ENCODE measurements around the gene WSCD2.

DNA sequence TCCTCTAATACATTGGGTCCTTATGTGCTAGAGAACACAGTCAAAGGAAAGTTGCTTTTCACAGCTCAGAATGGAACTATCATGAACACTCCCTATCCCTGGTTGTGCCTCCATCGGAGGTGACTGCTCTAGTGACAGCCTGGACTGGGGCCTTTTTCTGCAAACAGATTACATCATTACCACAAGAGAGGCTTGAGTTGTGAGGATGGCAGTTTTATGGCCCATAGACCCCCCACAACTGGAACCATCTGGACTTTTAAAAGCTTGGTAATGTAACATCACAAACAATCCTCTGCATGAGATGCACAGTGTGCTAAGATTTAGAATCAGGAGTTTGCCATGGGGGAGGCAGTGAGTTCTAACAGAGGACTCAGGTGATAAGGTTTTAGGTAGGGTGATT, 46.6 kb upstream of the WSCD2 start:
- TF ChIP-seq, protein P1, sequence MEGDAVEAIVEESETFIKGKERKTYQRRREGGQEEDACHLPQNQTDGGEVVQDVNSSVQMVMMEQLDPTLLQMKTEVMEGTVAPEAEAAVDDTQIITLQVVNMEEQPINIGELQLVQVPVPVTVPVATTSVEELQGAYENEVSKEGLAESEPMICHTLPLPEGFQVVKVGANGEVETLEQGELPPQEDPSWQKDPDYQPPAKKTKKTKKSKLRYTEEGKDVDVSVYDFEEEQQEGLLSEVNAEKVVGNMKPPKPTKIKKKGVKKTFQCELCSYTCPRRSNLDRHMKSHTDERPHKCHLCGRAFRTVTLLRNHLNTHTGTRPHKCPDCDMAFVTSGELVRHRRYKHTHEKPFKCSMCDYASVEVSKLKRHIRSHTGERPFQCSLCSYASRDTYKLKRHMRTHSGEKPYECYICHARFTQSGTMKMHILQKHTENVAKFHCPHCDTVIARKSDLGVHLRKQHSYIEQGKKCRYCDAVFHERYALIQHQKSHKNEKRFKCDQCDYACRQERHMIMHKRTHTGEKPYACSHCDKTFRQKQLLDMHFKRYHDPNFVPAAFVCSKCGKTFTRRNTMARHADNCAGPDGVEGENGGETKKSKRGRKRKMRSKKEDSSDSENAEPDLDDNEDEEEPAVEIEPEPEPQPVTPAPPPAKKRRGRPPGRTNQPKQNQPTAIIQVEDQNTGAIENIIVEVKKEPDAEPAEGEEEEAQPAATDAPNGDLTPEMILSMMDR (IDR thresholded peaks at IDR 0.05; ENCODE audit: extremely low read depth in 1 of 2, insufficient read depth in 1 of 2, low read depth in 1 of 2, low read length in 2 of 2) = no peak
- TF ChIP-seq POLR2A (IDR thresholded peaks at IDR 0.05; ENCODE audit: low read depth, low read length) (no peak), EZH2 (IDR thresholded peaks at IDR 0.05; ENCODE audit: borderline replicate concordance, low read depth, low read length, severe bottlenecking) (no peak)
